CD4-positive, alpha-beta T cell (primary cell): ENCODE data around the gene SORCS2. TPM values are rescaled to one million over a fixed set of nuclear protein-coding genes. Genes with fewer than 3 reads are reported as not detected.

Experiments used
- ATAC-seq: fragments of 200-7000 bp; cut with Tn5 transposase; one replicate; pipeline ENCODE4 v1.10.0; 2022; ENCODE audit warnings: mild to moderate bottlenecking; ENCODE audit not compliant: poor library complexity
- CTCF ChIA-PET: fragments of 350-600 bp; sonication (Branson Sonifier 250); formaldehyde crosslinking; loops from one replicate; lab custom pipeline; 2021; ENCODE audit warnings: antibody characterized with exemption, inconsistent platforms; lab: Charles Lee
- POLR2A ChIA-PET: fragments of 350-600 bp; sonication (Branson Sonifier 250); formaldehyde crosslinking; loops from one replicate; lab custom pipeline; 2021; ENCODE audit warnings: antibody characterized with exemption, inconsistent platforms; lab: Charles Lee
- DNase-seq, 14 experiments: peaks; one replicate each; pipeline ENCODE4 v3.0.0-alpha.2; 2013 to 2020; ENCODE audit warnings: mixed read lengths in 2 of 14
- H3K27ac ChIP-seq, 2 donors: one replicate each; pipeline versions ENCODE4 v1.5.1 to v1.7.0; 2013; ENCODE audit warnings: low read length in 2 of 2, low read depth in 1 of 2, mild to moderate bottlenecking in 1 of 2
- H3K27me3 ChIP-seq, 2 experiments: 1 replicate in 1 of 2; 2 replicates in 1 of 2; pipeline versions ENCODE4 v1.6.1 to v1.7.0; 2013; ENCODE audit warnings: low read length in 2 of 2, control low read depth in 1 of 2, mild to moderate bottlenecking in 1 of 2, moderate library complexity in 1 of 2; ENCODE audit not compliant: insufficient read depth in 2 of 2, control insufficient read depth in 1 of 2
- H3K36me3 ChIP-seq: one replicate; pipeline ENCODE4 v1.6.1; 2013; ENCODE audit warnings: low read length, control low read depth; ENCODE audit not compliant: insufficient read depth
- H3K4me1 ChIP-seq: one replicate; pipeline ENCODE4 v1.6.1; 2013; ENCODE audit warnings: low read length, control low read depth; ENCODE audit not compliant: insufficient read depth
- H3K4me3 ChIP-seq: one replicate; pipeline ENCODE4 v1.5.1; 2013; ENCODE audit warnings: mild to moderate bottlenecking, low read length, moderate library complexity
- H3K9me3 ChIP-seq, 2 experiments: 1 replicate in 1 of 2; 2 replicates in 1 of 2; pipeline versions ENCODE4 v1.6.1 to v1.7.0; 2013; ENCODE audit warnings: low read length in 2 of 2, mild to moderate bottlenecking in 2 of 2, control low read depth in 1 of 2, moderate library complexity in 1 of 2; ENCODE audit not compliant: control insufficient read depth in 1 of 2, insufficient read depth in 1 of 2
- H3K27ac Mint-ChIP-seq: one replicate; pipeline ENCODE4 v1.8.0; 2020; ENCODE audit warnings: mixed read lengths
- H3K27me3 Mint-ChIP-seq: one replicate; pipeline ENCODE4 v1.8.0; 2021; ENCODE audit warnings: mixed read lengths
- H3K36me3 Mint-ChIP-seq: one replicate; pipeline ENCODE4 v1.8.0; 2021; ENCODE audit warnings: low read depth, mixed read lengths
- H3K4me1 Mint-ChIP-seq: one replicate; pipeline ENCODE4 v1.8.0; 2021; ENCODE audit warnings: low read depth, mixed read lengths
- H3K4me3 Mint-ChIP-seq: one replicate; pipeline ENCODE4 v1.8.0; 2020; ENCODE audit warnings: mild to moderate bottlenecking, mixed read lengths
- H3K9me3 Mint-ChIP-seq: one replicate; pipeline ENCODE4 v1.8.0; 2020; ENCODE audit warnings: mixed read lengths
- CTCF ChIP-seq: fragments of 200-600 bp; IDR thresholded peaks from one replicate; pipeline ENCODE4 v1.8.0; 2022; ENCODE audit warnings: antibody characterized with exemption, mild to moderate bottlenecking
- intact Hi-C, 2 experiments: fragments of 100-400 bp; cut with DNase I in 1 of 2; cut with micrococcal nuclease in 1 of 2; formaldehyde crosslinking; loops; one replicate each; pipeline versions ENCODE4 v1.15.1 to v1.9.0; 2023 to 2025; cut with DNase I, micrococcal nuclease
- total RNA-seq, 174 experiments: library from RNA in 2 of 174; stranded (reverse) in 2 of 174; gene quantifications; one replicate each; pipeline ENCODE4 v1.2.3 and lab custom pipeline; 2021 to 2026

The SORCS2 gene
- total RNA-seq, 2 experiments from 2014 or later: not detected

- no peaks in the 10 kb centered on the region for H3K9me3 Mint-ChIP-seq
- H3K27me3 ChIP-seq: peaks cover 2 to 6% of the 10 kb centered on the region in 2 experiments
- H3K9me3 ChIP-seq: peaks cover 0 to 8% of the 10 kb centered on the region in 2 experiments
- CTCF ChIA-PET: no interaction called here
- H3K4me3 ChIP-seq: no peak overlapping the region
- POLR2A ChIA-PET: no interaction called here
- H3K4me1 ChIP-seq: no peaks in the 10 kb centered on the region
- H3K27ac ChIP-seq: no peak overlapping the region
- H3K36me3 Mint-ChIP-seq: no peaks in the 10 kb centered on the region
- peaks cover 17% of the 10 kb centered on the region for H3K27me3 Mint-ChIP-seq
- no peak for DNase-seq
- H3K36me3 ChIP-seq: no peaks in the 10 kb centered on the region
- no peaks in the 10 kb centered on the region for H3K4me1 Mint-ChIP-seq
- intact Hi-C loops: no loop called here
- no peak for ATAC-seq
- no peak overlapping the region for H3K27ac Mint-ChIP-seq
- no peak overlapping the region for H3K4me3 Mint-ChIP-seq
- no peak for TF ChIP-seq CTCF
These were observed 114.0 kb downstream of the SORCS2 start for GRCh38 chr4:7306021-7306965.

GRCh38 chr4:7306986-7307385 lies 114.6 kb downstream of the SORCS2 start:
- POLR2A ChIA-PET: no interaction called here
- H3K4me1 ChIP-seq: no peaks in the 10 kb centered on the region
- Mint-ChIP-seq H3K9me3 (no peaks in the 10 kb centered on the region), H3K4me1 (no peaks in the 10 kb centered on the region), H3K27ac (no peak overlapping the region), H3K4me3 (no peak overlapping the region), H3K36me3 (no peaks in the 10 kb centered on the region), H3K27me3 (peaks cover 11% of the 10 kb centered on the region)
- H3K4me3 ChIP-seq: no peak overlapping the region
- ATAC-seq: no peak
- CTCF ChIA-PET: no interaction called here
- TF ChIP-seq CTCF: no peak
- H3K9me3 ChIP-seq: peaks cover 0 to 8% of the 10 kb centered on the region in 2 experiments
- no peaks in the 10 kb centered on the region for H3K36me3 ChIP-seq
- peaks cover 2 to 6% of the 10 kb centered on the region in 2 experiments for H3K27me3 ChIP-seq
- no peak for DNase-seq
- H3K27ac ChIP-seq: no peak overlapping the region
- intact Hi-C loops: no loop called here

- POLR2A ChIA-PET: no interaction called here
- Histone ChIP-seq H3K36me3 (no peaks in the 10 kb centered on the region), H3K27ac (no peak overlapping the region), H3K4me3 (no peak overlapping the region), H3K27me3 (peaks cover 2 to 6% of the 10 kb centered on the region in 2 experiments), H3K4me1 (no peaks in the 10 kb centered on the region), H3K9me3 (peaks cover 0 to 5% of the 10 kb centered on the region in 2 experiments)
- intact Hi-C loops: no loop called here
- peaks cover 10% of the 10 kb centered on the region for H3K27me3 Mint-ChIP-seq
- H3K4me3 Mint-ChIP-seq: no peak overlapping the region
- H3K9me3 Mint-ChIP-seq: no peaks in the 10 kb centered on the region
- no peak overlapping the region for H3K27ac Mint-ChIP-seq
- no peaks in the 10 kb centered on the region for H3K4me1 Mint-ChIP-seq
- no peak for ATAC-seq
- no peaks in the 10 kb centered on the region for H3K36me3 Mint-ChIP-seq
- no peak for DNase-seq
- CTCF ChIA-PET: no interaction called here
- no peak for TF ChIP-seq CTCF
These were observed 115.2 kb downstream of the SORCS2 start for GRCh38 chr4:7307394-7308099.
